Activated CD4-positive, alpha-beta memory T cell treated with anti-CD3 and anti-CD28 coated beads for 36 hours (primary cell): ENCODE results near the gene KCNIP1. TPM values are rescaled to one million over a fixed set of nuclear protein-coding genes. Genes with fewer than 3 reads are reported as not detected.

Source experiments
- CTCF ChIA-PET: fragments of 350-600 bp; sonication (Branson Sonifier 250); formaldehyde crosslinking; loops from one replicate; lab custom pipeline; 2021; ENCODE audit warnings: antibody characterized with exemption, inconsistent platforms; lab: Charles Lee
- POLR2A ChIA-PET: fragments of 350-600 bp; sonication (Branson Sonifier 250); formaldehyde crosslinking; loops from one replicate; lab custom pipeline; 2021; ENCODE audit warnings: antibody characterized with exemption; lab: Charles Lee
- DNase-seq: peaks from one replicate; pipeline ENCODE4 v3.0.0-alpha.2; 2020
- H3K27ac Mint-ChIP-seq: one replicate; pipeline ENCODE4 v1.8.0; 2021; ENCODE audit warnings: mixed read lengths
- H3K27me3 Mint-ChIP-seq: one replicate; pipeline ENCODE4 v1.8.0; 2021; ENCODE audit warnings: mixed read lengths
- H3K36me3 Mint-ChIP-seq: one replicate; pipeline ENCODE4 v1.8.0; 2021; ENCODE audit warnings: mixed read lengths
- H3K4me1 Mint-ChIP-seq: one replicate; pipeline ENCODE4 v1.8.0; 2021; ENCODE audit warnings: low read depth, mixed read lengths
- H3K4me3 Mint-ChIP-seq: one replicate; pipeline ENCODE4 v1.8.0; 2021; ENCODE audit warnings: mild to moderate bottlenecking, mixed read lengths
- H3K9me3 Mint-ChIP-seq: one replicate; pipeline ENCODE4 v1.8.0; 2021; ENCODE audit warnings: mixed read lengths
- intact Hi-C: fragments of 100-400 bp; cut with micrococcal nuclease; formaldehyde crosslinking; loops from one replicate; pipeline ENCODE4 v1.15.1; 2023
- total RNA-seq, 2 experiments: library from RNA; stranded (reverse); gene quantifications; one replicate each; pipeline ENCODE4 v1.2.3, GENCODE V29; 2021

KCNIP1 gene
- total RNA-seq, 2 experiments from 2014 or later, result not detected

GRCh38 chr5:170736966-170737365 lies 233.1 kb downstream of the KCNIP1 start:
- ChIA-PET CTCF (interaction anchor here (0.8 kb wide), 1 partner anchor 8 kb away, joined by 3 read pairs; no protein-coding TSS in a partner anchor), POLR2A (no interaction called here)
- no peak overlapping the region for H3K27ac Mint-ChIP-seq
- H3K9me3 Mint-ChIP-seq, result peaks cover 3% of the 10 kb centered on the region
- no peaks in the 10 kb centered on the region for H3K36me3 Mint-ChIP-seq
- no peak for DNase-seq
- H3K4me3 Mint-ChIP-seq, result no peak overlapping the region
- H3K27me3 Mint-ChIP-seq, result peaks cover 12% of the 10 kb centered on the region
- intact Hi-C loops, result no loop called here
- H3K4me1 Mint-ChIP-seq, result no peaks in the 10 kb centered on the region

GRCh38 chr5:170737591-170737990 lies 233.8 kb downstream of the KCNIP1 start:
- no peak overlapping the region for H3K4me3 Mint-ChIP-seq
- DNase-seq, result no peak
- peaks cover 12% of the 10 kb centered on the region for H3K27me3 Mint-ChIP-seq
- H3K27ac Mint-ChIP-seq, result no peak overlapping the region
- ChIA-PET POLR2A (no interaction called here), CTCF (no interaction called here)
- peaks cover 3% of the 10 kb centered on the region for H3K9me3 Mint-ChIP-seq
- intact Hi-C loops, result no loop called here
- no peaks in the 10 kb centered on the region for H3K36me3 Mint-ChIP-seq
- H3K4me1 Mint-ChIP-seq, result no peaks in the 10 kb centered on the region

DNA sequence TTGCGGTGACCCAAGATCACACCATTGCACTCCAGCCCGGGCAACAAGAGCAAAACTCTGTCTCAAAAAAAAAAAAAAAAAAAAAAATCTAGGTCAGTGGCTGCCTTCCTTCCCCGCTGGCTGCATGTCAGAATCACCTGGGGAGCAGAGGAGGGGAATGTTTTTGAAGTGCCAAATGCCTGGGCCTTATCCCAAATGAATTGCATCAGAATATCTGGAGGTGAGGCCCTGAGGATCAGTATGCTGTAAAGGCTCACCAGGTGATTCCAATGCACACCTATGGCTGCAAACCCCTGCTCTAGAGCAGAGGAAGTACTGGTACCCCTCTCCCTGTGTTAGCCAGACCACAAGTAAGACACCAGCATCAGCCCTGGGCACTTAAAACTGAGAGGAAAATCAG lies 235.0 kb downstream of the KCNIP1 start:
- no peak overlapping the region for H3K27ac Mint-ChIP-seq
- ChIA-PET POLR2A (no interaction called here), CTCF (no interaction called here)
- no peak overlapping the region for H3K4me3 Mint-ChIP-seq
- intact Hi-C loops, result no loop called here
- H3K27me3 Mint-ChIP-seq, result peaks cover 19% of the 10 kb centered on the region
- peaks cover 3% of the 10 kb centered on the region for H3K9me3 Mint-ChIP-seq
- no peak for DNase-seq
- no peaks in the 10 kb centered on the region for H3K36me3 Mint-ChIP-seq
- no peaks in the 10 kb centered on the region for H3K4me1 Mint-ChIP-seq

DNA sequence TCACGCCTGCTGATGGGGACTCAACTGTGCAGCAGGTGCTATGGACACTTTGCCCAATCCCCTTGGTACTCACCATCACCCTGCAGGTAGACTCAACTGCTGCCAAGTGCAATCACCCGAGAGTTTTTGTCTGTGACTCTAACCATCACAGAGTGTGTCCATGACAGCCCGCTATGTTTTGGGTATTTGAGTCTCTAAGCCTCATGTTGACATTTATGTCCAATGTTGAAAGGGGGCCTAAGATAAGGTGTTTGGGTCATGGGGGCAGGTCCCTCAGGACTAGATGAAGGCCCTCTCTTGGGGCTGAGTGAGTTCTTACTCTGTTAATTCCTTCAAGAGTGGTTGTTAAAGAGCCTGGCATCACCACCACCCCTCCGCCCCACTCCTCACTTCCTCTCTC lies 235.6 kb downstream of the KCNIP1 start:
- intact Hi-C loops, result no loop called here
- Mint-ChIP-seq H3K4me3 (no peak overlapping the region), H3K4me1 (peaks cover 2% of the 10 kb centered on the region), H3K9me3 (peaks cover 3% of the 10 kb centered on the region), H3K36me3 (no peaks in the 10 kb centered on the region), H3K27me3 (peaks cover 23% of the 10 kb centered on the region), H3K27ac (no peak overlapping the region)
- CTCF ChIA-PET, result no interaction called here
- POLR2A ChIA-PET, result no interaction called here
- DNase-seq, result no peak

GRCh38 chr5:170740551-170741205 lies 236.9 kb downstream of the KCNIP1 start:
- peaks cover 2% of the 10 kb centered on the region for H3K4me1 Mint-ChIP-seq
- ChIA-PET CTCF (no interaction called here), POLR2A (no interaction called here)
- no peaks in the 10 kb centered on the region for H3K36me3 Mint-ChIP-seq
- intact Hi-C loops, result no loop called here
- no peak for DNase-seq
- H3K9me3 Mint-ChIP-seq, result no peaks in the 10 kb centered on the region
- no peak overlapping the region for H3K4me3 Mint-ChIP-seq
- H3K27ac Mint-ChIP-seq, result no peak overlapping the region
- H3K27me3 Mint-ChIP-seq, result peaks cover 26% of the 10 kb centered on the region

- intact Hi-C loops, result no loop called here
- POLR2A ChIA-PET, result no interaction called here
- Mint-ChIP-seq H3K9me3 (no peaks in the 10 kb centered on the region), H3K4me3 (no peak overlapping the region), H3K36me3 (no peaks in the 10 kb centered on the region), H3K27me3 (peaks cover 31% of the 10 kb centered on the region), H3K4me1 (peaks cover 2% of the 10 kb centered on the region), H3K27ac (no peak overlapping the region)
- no peak for DNase-seq
- CTCF ChIA-PET, result no interaction called here
These were observed 238.0 kb downstream of the KCNIP1 start for GRCh38 chr5:170741801-170742200.

GRCh38 chr5:170743876-170744212 lies 240.0 kb downstream of the KCNIP1 start:
- peaks cover 2% of the 10 kb centered on the region for H3K4me1 Mint-ChIP-seq
- H3K9me3 Mint-ChIP-seq, result no peaks in the 10 kb centered on the region
- CTCF ChIA-PET, result interaction anchor here (0.6 kb wide), 1 partner anchor 102 kb away, joined by 3 read pairs; no protein-coding TSS in a partner anchor
- H3K27ac Mint-ChIP-seq, result no peak overlapping the region
- no peak overlapping the region for H3K4me3 Mint-ChIP-seq
- H3K27me3 Mint-ChIP-seq, result peaks cover 32% of the 10 kb centered on the region
- POLR2A ChIA-PET, result no interaction called here
- no peaks in the 10 kb centered on the region for H3K36me3 Mint-ChIP-seq
- intact Hi-C loops, result loop anchor here (2.0 kb wide), 1 partner anchor 593 kb away; no protein-coding TSS in a partner anchor
- DNase-seq, result no peak

- peaks cover 2% of the 10 kb centered on the region for H3K4me1 Mint-ChIP-seq
- H3K9me3 Mint-ChIP-seq, result no peaks in the 10 kb centered on the region
- ChIA-PET POLR2A (no interaction called here), CTCF (interaction anchor here (1.1 to 1.4 kb wide), 4 partner anchors 9 to 432 kb away, joined by 3 to 7 read pairs (median 3); no protein-coding TSS in a partner anchor)
- no peak overlapping the region for H3K4me3 Mint-ChIP-seq
- H3K27me3 Mint-ChIP-seq, result peaks cover 38% of the 10 kb centered on the region
- H3K36me3 Mint-ChIP-seq, result no peaks in the 10 kb centered on the region
- no peak overlapping the region for H3K27ac Mint-ChIP-seq
- intact Hi-C loops, result loop anchor here (2.0 kb wide), 1 partner anchor 591 kb away; no protein-coding TSS in a partner anchor
- DNase-seq, result no peak
These were observed 241.8 kb downstream of the KCNIP1 start for GRCh38 chr5:170745481-170746071.

DNA sequence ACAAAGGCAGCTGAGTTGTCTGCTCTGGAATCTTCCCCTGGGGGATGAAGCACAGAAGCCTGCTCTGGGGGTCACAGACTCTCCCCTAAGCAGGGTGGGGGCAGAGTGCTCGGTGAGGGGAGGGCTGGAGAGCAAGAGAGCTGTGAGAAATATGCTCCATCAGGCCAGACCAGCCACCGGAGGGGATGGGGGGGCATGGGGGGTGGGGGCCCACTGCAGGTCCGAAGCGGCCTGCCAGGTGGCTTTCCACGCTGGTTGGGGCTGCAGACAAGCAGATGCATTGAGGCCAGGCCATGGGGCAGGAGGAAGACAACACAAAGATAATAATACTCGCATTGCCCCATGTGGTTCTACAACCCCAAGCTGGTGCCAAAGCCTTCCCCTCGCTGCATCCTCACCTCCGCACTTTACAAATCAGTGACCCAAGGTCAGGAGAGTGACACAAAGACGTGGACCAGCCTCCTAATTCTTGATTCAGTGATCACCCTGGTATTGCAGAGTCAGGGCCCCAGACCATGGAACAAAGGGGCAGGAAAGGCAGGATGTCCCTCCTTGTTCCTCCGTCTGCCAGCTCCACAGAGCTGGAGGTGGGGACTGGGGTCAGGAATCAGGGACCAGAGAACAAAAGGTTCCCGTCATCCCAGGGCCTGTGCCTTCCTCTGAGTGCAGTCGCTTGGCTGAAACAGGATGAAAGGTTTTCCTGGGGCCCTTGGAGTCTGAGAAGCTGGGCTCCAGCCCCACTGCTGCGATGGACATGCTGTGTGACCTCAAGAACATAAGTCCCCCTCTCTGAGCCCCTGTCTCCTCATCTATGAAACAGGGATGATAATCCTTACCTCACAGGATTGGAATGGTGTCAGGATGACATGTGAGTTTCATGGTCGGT lies 242.5 kb downstream of the KCNIP1 start:
- Mint-ChIP-seq H3K27ac (no peak overlapping the region), H3K27me3 (peaks cover 36% of the 10 kb centered on the region), H3K4me3 (no peak overlapping the region), H3K4me1 (peaks cover 2% of the 10 kb centered on the region), H3K36me3 (no peaks in the 10 kb centered on the region), H3K9me3 (no peaks in the 10 kb centered on the region)
- ChIA-PET POLR2A (no interaction called here), CTCF (interaction anchor here (1.1 to 1.4 kb wide), 2 partner anchors 45 to 431 kb away, joined by 3 to 7 read pairs; no protein-coding TSS in a partner anchor)
- intact Hi-C loops, result no loop called here
- no peak for DNase-seq

DNA sequence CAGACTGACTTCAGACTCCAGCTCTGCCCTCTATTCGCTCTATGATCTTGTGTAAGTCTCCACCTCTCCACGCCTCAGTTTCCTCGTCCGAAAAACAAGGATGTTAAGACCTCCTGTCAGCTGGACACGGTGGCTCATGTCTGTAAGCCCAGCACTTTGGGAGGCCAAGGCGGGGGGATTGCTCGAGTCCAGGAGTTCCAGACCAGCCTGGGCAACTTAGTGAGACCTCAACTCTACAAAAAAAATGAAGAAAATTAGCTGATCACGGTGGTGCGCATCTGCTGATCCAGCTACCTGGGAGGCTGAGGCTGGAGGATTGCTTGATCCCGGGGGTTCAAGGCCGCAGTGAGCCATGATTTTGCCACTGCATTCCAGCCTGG lies 243.1 kb downstream of the KCNIP1 start:
- POLR2A ChIA-PET, result no interaction called here
- Mint-ChIP-seq H3K27ac (no peak overlapping the region), H3K4me1 (peaks cover 2% of the 10 kb centered on the region), H3K4me3 (no peak overlapping the region), H3K9me3 (no peaks in the 10 kb centered on the region), H3K36me3 (no peaks in the 10 kb centered on the region), H3K27me3 (peaks cover 33% of the 10 kb centered on the region)
- no peak for DNase-seq
- CTCF ChIA-PET, result no interaction called here
- intact Hi-C loops, result no loop called here

DNA sequence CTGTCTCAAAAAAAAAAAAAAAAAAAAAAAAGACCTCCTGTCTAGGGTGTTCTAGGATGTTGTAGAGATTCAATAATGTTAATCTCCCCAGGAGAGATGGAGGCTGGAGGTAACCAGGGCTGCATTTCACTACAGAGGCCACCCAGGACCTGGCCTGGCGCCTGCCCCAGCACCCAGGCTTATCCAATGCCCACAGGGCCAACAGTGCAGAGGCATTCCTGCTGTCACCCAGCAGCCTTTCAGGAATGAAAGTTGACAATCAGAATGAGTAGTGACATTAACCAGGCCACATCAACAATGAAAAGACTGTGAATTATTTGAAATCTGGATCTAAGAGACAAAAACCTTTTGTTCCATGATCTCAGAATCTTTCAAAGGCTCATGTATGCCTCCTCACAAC lies 243.5 kb downstream of the KCNIP1 start:
- ChIA-PET POLR2A (no interaction called here), CTCF (no interaction called here)
- peaks cover 2% of the 10 kb centered on the region for H3K4me1 Mint-ChIP-seq
- intact Hi-C loops, result no loop called here
- no peak overlapping the region for H3K4me3 Mint-ChIP-seq
- peaks cover 33% of the 10 kb centered on the region for H3K27me3 Mint-ChIP-seq
- no peak for DNase-seq
- no peak overlapping the region for H3K27ac Mint-ChIP-seq
- no peaks in the 10 kb centered on the region for H3K36me3 Mint-ChIP-seq
- no peaks in the 10 kb centered on the region for H3K9me3 Mint-ChIP-seq

GRCh38 chr5:170747851-170748250 lies 244.0 kb downstream of the KCNIP1 start:
- no peak for DNase-seq
- Mint-ChIP-seq H3K4me1 (peaks cover 2% of the 10 kb centered on the region), H3K27me3 (peaks cover 33% of the 10 kb centered on the region), H3K4me3 (no peak overlapping the region), H3K27ac (no peak overlapping the region), H3K36me3 (no peaks in the 10 kb centered on the region), H3K9me3 (no peaks in the 10 kb centered on the region)
- intact Hi-C loops, result no loop called here
- ChIA-PET CTCF (interaction anchor here (1.5 kb wide), 1 partner anchor 594 kb away, joined by 3 read pairs; no protein-coding TSS in a partner anchor), POLR2A (no interaction called here)
